Keratinocyte (primary cell): ENCODE data around the gene MMP19.
"Not testable (repeated sequence)": the region's sequence is repeated elsewhere in the genome, so short reads cannot be mapped to it uniquely, and the experiment has no call there.

ENCODE experiments used
- CTCF ChIP-seq, 3 experiments: IDR thresholded peaks in 1 of 3; conservative IDR thresholded peaks in 1 of 3; optimal IDR thresholded peaks in 1 of 3; 2 replicates in 2 of 3; 3 replicates in 1 of 3; pipeline versions ENCODE3 to v1.5.1; 2011; ENCODE audit warnings: low read length in 3 of 3, mild to moderate bottlenecking in 3 of 3, moderate library complexity in 2 of 3, control low read depth in 1 of 3, inconsistent platforms in 1 of 3; ENCODE audit not compliant: insufficient read depth in 2 of 3; ENCODE audit errors: extremely low read depth in 1 of 3
- EZH2 ChIP-seq: IDR thresholded peaks from one replicate; pipeline ENCODE4 v1.6.1; 2012; ENCODE audit warnings: inconsistent platforms, mild to moderate bottlenecking, low read length, moderate library complexity

DNA sequence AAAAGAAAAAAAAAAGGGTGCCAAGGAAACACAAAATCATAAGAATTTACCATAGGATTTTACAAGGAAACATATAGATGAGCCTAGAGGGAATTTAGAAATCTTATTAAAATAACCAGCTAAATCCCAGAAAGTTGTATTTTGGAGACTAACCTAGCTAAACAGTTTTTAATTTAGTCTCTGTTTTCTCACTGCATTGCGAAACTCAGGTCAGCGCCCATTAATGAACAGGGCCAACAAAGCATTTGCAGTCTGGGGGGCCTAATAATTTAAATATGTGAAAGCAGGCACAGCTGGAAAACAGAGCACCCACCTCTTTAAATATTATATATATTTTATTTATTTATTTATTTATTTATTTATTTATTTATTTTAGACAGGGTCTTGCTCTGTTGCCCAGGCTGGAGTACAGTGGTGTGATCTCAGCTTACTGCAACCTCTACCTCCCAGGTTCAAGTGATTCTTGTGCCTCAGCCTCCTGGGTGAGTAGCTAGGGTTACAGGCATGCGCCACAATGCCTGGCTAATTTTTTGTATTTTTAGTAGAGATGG lies 23.8 kb upstream of the MMP19 start:
- TF ChIP-seq CTCF (optimal IDR thresholded peaks at IDR 0.05 in 1 of 3, IDR thresholded peaks at IDR 0.05 in 1 of 3, conservative IDR thresholded peaks at IDR 0.05 in 1 of 3; ENCODE audit: extremely low read depth in 1 of 3, insufficient read depth in 2 of 3, low read length in 3 of 3); EZH2: not testable (repeated sequence)
